Suprapubic skin (tissue), 3 donors: ENCODE data around the gene ADAM8.

Experiments
- EP300 ChIP-seq: sonication (generic); formaldehyde crosslinking; IDR thresholded peaks from one replicate; pipeline ENCODE4 v1.6.1; 2017; ENCODE audit warnings: antibody characterized with exemption
- POLR2A ChIP-seq, 2 donors: fragments of 450-650 bp; IDR thresholded peaks; one replicate each; pipeline ENCODE4 v1.6.1; 2017; ENCODE audit warnings: antibody characterized with exemption in 2 of 2, mild to moderate bottlenecking in 2 of 2, moderate library complexity in 2 of 2
- TF ChIP-seq, protein P1 (sequence below), 2 donors: fragments of 200-600 bp in 1 of 2; fragments of 450-650 bp in 1 of 2; sonication (generic) in 1 of 2; IDR thresholded peaks; one replicate each; pipeline ENCODE4 v1.5.1; 2016 to 2019; ENCODE audit warnings: antibody characterized with exemption in 2 of 2, mild to moderate bottlenecking in 1 of 2, moderate library complexity in 1 of 2

DNA sequence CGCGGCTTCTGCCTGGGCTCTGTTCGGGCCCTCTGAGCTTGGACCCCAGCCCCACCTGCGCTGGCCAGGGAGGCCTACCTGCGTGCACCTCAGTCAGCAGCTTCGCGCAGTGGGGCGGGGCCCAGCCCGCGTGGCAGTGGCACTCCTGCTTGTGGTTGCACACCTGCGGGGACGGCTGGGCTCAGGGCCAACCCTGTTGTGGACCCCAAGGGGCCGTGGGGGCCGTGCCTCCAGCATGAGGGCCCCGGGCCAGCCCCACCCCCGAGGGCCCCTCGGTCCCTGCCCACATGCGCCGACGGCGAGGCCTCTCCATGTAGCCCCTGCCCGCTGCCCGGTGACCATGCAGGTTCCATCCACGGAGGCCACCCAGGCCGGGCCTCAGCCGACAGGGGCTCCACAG is 7.3 kb downstream of the ADAM8 start:
- TF ChIP-seq, protein P1, sequence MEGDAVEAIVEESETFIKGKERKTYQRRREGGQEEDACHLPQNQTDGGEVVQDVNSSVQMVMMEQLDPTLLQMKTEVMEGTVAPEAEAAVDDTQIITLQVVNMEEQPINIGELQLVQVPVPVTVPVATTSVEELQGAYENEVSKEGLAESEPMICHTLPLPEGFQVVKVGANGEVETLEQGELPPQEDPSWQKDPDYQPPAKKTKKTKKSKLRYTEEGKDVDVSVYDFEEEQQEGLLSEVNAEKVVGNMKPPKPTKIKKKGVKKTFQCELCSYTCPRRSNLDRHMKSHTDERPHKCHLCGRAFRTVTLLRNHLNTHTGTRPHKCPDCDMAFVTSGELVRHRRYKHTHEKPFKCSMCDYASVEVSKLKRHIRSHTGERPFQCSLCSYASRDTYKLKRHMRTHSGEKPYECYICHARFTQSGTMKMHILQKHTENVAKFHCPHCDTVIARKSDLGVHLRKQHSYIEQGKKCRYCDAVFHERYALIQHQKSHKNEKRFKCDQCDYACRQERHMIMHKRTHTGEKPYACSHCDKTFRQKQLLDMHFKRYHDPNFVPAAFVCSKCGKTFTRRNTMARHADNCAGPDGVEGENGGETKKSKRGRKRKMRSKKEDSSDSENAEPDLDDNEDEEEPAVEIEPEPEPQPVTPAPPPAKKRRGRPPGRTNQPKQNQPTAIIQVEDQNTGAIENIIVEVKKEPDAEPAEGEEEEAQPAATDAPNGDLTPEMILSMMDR (IDR thresholded peaks at IDR 0.05) = no peak
- no peak for TF ChIP-seq POLR2A (IDR thresholded peaks at IDR 0.05)
- TF ChIP-seq EP300 = no peak
